NCI-H2227 (cell line): Measurements from ENCODE around the gene TAF1A.

Experiments used
- DNase-seq: peaks from one replicate; lab custom pipeline; 2025; ENCODE audit not compliant: unreplicated experiment; lab: John Stamatoyannopoulos, UW

TAF1A gene

GRCh38 chr1:222600281-222600680 is 10.5 kb upstream of the TAF1A start:
- DNase-seq = no peak

- no peak for DNase-seq
These were observed 7.0 kb upstream of the TAF1A start for GRCh38 chr1:222596696-222597095.

GRCh38 chr1:222594789-222595188 is 5.1 kb upstream of the TAF1A start:
- DNase-seq = no peak

GRCh38 chr1:222592171-222592570 is 2.4 kb upstream of the TAF1A start:
- no peak for DNase-seq

DNA sequence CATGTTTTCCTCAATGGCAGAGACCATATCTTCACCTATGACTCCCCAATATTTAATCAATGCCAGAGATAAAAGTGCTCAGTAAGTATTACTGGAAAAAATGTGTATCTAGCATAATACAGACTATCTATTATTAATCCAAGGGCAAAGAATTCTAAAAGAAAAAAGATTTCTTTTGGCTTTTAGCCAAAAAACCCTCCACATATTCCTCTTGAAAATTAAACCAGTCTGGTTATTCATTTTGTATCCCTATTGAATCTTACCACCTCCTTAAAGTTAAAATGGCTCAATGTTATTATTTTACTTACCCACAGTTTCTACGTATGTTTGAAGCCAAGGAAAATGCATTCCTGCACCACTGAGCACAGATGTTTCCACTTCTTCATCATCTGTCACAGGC is 1.6 kb downstream of the TAF1A start:
- no peak for DNase-seq

- no peak for DNase-seq
These were observed 2.9 kb downstream of the TAF1A start for GRCh38 chr1:222586842-222587241.

GRCh38 chr1:222583079-222583478 is 6.7 kb downstream of the TAF1A start:
- DNase-seq = no peak

DNA sequence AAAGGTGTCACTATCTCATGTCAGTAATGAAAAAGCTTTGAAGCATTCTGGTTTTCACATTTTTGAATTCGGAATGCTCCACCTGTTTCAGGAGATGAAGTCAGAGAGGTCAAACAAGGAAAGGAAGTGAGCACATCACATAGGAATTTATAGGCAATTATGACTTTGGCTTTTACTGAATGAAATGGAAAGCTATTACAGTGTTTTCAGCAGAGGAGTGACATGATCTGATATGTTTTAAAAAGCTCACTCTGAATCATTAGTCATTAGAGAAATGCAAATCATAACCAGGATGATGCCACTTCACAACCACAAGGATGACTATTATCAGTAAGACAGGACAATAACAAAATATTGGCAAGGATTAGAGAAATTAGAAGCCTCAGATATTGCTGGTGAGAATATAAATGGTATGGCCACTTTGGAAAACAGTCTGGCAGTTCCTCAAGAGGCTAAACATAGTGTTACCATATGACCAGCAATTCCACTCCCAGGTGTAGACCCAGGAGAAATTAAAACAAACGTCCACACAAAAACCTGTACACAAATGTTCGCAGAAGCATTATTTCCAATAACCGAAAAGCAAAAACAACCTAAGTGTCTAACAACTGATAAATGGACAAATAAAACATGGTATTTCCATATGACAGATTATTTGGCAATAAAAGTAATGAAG is 7.5 kb downstream of the TAF1A start:
- DNase-seq = no peak

DNA sequence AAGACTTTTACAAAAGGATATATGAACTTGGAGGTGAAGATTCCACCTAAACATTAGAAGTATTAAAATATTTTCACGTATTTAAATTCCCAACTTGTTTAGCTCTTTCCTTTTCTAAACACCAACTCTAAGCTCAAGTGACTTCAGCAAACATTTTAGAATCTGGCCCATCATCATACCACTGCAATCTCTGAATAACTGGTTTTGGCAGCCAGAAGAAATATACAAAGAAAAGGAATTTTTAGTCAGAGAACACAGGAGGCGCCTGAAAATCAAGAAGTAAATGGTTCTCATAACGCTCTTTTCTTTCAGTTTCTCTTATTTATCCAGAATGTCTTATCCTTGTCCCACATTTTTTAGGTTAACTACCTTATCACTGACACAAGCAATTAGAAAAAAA is 10.4 kb downstream of the TAF1A start:
- no peak for DNase-seq

DNA sequence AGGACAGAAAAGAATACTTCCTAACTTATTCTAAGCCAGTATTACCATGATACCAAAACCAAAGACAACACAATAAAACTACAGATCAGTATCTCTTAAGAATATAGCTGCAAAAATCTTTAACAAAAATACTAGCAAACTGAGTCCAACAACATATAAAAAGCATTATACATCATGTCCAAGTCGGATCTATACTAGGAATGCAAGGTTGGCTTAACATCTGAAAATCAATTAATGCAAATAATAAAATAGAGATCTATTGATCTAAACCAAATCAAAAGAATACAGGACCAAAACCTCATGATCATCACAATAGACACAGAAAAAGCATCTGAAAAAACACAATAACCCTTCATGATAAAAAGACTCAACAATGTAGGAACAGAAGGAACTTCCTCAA is 18.9 kb downstream of the TAF1A start:
- DNase-seq = no peak

- no peak for DNase-seq
These were observed 28.1 kb downstream of the TAF1A start for GRCh38 chr1:222561656-222562055.

DNA sequence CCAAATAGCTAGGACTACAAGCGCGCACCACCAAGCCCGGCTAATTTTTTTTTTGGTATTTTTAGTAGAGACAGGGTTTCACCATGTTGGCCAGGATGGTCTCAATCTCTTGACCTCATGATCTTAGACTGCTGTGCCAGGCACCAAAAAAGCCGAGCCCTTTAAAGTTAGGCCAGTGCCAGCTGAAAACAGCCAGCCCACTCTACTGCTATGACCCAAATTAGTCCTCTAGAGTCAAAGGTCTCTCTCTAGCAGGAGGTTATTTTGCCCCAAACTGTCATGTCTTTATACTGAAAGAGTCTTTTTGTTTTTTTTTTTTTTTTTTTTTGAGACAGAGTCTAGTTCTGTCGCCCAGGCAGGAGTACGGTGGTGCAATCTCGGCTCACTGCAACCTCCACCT is 32.2 kb downstream of the TAF1A start:
- DNase-seq = no peak

DNA sequence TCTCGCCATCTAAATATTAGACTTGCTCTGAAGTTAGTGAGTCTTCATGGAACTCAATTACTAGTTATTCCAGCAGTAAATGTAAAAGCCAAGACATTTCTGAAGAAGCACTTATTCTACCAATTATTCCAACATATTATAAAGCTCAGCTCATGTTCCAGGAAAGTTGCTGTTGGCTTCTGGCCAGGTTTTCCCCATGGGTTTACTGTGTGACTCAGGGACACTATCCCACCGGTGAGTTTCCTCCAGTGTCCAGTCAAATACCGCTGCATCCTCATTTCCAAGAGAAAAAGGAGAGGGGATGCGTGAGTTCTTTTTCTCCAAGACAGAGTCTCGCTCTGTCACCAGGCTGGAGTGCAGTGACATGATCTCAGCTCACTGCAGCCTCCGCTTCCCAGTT is 32.6 kb downstream of the TAF1A start:
- DNase-seq = no peak

DNA sequence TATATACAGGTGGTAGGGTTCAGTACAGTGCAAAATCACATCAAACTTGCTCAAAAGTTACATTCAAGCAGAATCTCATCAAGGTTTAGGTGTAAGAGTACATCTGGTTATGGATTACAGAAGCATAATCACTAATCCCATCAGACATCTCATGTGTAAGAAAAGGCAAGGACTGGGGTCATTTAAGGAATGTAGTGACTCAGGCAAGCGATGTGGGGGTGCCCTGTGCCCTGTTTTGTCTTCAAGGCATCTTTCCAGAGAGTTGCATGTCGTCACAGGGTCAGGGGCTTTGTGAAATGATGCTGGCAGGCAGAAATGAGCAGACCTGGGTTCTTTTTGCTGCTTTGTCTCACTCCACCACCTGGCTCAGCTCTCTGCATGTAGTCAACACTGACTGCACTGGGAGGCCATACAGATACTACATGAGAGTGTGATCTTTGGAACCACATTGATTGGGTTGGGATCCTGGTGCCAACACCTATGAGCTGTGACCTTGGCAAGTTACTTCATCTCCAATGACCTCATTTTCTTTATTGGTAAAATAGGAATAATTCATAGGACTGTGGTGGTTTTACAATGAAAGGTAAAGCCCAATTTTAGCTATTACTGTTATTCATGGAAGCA is 33.6 kb downstream of the TAF1A start:
- DNase-seq = no peak

DNA sequence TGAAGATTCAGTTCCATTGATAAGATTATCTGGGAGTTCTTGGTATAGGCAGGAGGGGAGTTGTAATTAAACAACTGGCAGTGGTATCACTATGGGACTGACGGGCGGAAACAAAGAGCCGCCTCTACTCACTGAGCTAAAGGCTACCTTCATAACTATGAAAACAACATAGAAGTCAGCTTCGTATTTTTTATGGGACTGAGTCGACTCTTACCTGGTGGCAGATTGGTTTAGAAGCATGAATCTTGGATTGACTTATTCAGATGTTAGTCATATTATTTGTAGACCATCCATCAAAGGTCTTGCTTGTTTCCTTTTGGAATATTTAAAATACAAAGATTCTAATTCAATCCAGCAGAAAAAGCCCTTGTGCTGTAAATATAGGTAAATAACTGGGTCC is 35.6 kb downstream of the TAF1A start:
- DNase-seq = no peak

GRCh38 chr1:222552882-222553281 is 36.9 kb downstream of the TAF1A start:
- DNase-seq = no peak

DNA sequence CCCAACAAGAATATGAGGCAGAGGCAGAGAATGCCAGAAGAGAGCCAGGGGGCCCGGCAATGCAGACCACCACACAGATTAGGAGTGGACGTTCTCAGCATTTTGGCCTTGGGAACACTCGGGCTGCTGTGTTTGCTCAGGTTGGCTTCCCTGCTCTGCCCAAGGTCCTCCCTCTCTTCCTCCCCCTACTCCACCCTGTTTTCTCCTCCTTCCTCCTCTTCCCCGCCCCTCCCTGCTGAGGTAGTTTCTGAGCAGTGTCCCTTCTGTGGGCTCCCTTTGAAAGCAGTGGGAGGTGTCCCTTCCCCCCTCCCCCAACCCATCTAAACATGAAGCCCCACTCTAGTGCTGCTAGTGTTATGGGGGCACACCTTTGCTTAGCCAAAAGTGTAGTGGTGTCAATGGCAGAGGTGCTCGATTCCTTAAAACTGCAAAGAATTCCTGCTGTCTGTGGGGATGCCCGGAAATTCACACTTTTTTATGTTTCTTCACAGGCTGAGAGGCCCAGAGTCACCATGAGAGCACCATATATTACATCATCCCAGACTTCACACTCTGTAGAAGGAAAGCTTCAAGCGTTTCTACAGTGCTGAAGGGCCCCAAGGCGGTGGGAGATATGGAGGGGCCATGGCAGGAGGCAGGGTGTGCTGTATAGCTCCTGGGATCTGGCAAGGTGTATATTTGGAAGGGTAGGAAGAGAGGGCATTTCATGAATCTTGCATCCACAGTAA is 41.6 kb downstream of the TAF1A start, which contains the start of gene HHIPL2:
TSS of gene HHIPL2 (minus strand) at position 161 of the 728 bp plus-strand sequence. CDS start at position 101, 60 bp downstream.
- DNase-seq = no peak

GRCh38 chr1:222547260-222547614 is 42.5 kb downstream of the TAF1A start:
- no peak for DNase-seq

GRCh38 chr1:222546548-222547259 is 43.0 kb downstream of the TAF1A start:
- DNase-seq = peak; percentile 37

DNA sequence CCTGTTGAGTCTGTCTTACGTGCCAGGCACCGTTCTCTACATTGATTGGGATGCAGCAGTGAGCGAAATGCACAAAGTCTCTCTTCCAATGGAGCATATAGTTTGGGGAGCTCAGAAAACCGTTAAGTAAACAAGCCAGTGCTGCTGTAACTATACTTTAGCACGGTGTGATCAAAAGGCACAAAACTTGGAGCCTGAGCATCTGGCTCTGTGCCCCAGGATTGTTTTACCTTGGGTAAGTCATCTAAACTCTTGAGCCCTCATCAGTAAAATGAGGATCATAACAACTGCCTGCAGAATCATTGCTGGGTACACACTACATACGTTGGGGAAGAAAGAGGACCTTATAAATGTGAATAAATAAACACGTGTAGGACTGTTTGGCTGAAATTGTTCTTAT is 43.6 kb downstream of the TAF1A start:
- no peak for DNase-seq

GRCh38 chr1:222543817-222544216 is 45.9 kb downstream of the TAF1A start:
- DNase-seq = no peak

DNA sequence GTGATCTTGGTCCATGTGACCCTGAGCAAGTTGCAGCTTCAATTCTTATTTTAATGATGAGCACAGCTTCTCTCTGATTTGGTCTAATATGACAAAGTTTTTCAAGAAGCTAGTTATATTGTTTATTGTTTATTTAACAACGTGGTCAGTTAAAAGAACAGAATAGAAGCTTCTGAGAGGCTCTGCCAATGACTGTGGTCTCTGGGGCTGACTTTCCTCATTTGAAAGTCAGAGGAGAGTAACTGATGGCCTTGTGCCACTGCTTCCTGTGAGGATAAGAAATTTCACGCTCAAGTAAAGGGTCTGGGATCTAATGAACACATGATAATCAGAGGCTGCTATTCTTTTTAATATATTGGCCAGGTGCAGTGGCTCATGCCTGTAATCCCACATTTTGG is 49.1 kb downstream of the TAF1A start:
- DNase-seq = no peak
